Measurements from ENCODE around the gene MYO15A.
A peak's percentile ranks its signal among the peaks of the same experiment; 100 is the strongest.

The MYO15A gene

DNA sequence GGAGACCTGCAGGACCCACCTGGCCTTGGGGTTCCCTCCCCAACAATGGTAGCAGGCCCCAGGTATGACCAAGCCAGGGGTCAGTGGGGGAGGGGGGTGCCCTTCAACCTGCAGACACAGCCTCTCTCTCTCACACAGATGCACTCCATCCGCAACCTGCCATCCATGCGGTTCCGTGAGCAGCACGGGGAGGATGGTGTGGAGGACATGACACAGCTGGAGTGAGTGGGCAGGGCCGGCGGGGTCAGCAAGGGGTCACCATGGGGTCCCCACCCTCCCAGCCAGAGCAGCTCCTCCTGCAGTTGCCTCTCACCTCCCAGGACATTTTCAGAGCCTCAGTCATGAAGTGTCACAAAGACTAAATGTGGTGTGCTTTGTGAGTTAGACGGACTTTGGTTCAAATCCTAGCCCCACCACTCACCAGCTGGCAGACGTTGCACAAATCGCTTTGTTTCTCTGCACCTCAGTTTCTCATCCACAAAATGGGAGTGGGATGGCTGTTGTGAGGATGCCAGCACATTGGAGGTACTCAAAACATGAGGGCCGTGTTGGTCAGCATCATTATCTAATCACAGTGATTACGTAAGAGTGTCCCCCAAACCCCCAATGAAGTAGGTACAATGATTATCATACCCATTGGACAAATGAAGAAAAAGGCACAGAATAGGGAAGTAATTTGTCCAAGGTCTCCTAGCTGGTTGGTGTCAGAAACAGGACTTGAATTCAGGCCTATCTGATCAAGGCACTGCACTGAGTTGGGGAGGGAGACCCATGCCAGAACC, 16.0 kb downstream of the MYO15A start:
- H3K27me3 Mint-ChIP-seq (ENCODE audit: low read depth, poor library complexity): peaks cover 6% of the 10 kb centered on the region
- TF ChIP-seq, protein P1, sequence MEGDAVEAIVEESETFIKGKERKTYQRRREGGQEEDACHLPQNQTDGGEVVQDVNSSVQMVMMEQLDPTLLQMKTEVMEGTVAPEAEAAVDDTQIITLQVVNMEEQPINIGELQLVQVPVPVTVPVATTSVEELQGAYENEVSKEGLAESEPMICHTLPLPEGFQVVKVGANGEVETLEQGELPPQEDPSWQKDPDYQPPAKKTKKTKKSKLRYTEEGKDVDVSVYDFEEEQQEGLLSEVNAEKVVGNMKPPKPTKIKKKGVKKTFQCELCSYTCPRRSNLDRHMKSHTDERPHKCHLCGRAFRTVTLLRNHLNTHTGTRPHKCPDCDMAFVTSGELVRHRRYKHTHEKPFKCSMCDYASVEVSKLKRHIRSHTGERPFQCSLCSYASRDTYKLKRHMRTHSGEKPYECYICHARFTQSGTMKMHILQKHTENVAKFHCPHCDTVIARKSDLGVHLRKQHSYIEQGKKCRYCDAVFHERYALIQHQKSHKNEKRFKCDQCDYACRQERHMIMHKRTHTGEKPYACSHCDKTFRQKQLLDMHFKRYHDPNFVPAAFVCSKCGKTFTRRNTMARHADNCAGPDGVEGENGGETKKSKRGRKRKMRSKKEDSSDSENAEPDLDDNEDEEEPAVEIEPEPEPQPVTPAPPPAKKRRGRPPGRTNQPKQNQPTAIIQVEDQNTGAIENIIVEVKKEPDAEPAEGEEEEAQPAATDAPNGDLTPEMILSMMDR (IDR thresholded peaks at IDR 0.05): no peak
- peak; percentile 22 for DNase-seq
- peaks cover 4% of the 10 kb centered on the region for H3K9me3 Mint-ChIP-seq
- peaks cover 23% of the 10 kb centered on the region for H3K4me1 Mint-ChIP-seq
- H3K36me3 Mint-ChIP-seq (ENCODE audit: low read depth): no peaks in the 10 kb centered on the region
- H3K4me3 Mint-ChIP-seq: no peak overlapping the region
- no peak overlapping the region for H3K27ac Mint-ChIP-seq

DNA sequence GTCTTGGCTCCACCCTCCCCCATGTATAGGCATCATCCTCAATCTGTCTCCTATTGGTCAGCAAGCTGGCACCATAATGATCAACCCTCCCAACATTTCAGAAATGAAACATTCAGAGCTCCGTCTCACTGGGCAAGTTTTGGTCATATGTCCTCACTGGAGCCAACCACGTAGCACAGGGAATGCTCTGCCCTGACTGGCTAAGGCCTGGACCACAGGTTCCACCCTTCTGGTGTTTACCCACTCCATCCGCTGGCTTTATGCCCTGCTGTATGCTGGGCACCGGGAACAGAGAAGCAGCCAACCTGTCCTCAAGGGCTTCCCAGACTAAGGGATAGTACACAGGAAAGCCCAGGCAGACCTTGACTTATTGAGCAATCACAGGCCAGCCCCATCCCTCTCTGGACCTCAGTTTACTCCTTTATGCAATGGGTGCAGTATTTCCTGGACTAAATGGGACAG, 20.5 kb downstream of the MYO15A start:
- H3K36me3 Mint-ChIP-seq (ENCODE audit: low read depth): no peaks in the 10 kb centered on the region
- H3K4me3 Mint-ChIP-seq: no peak overlapping the region
- TF ChIP-seq, protein P1 (IDR thresholded peaks at IDR 0.05): no peak
- H3K27me3 Mint-ChIP-seq (ENCODE audit: low read depth, poor library complexity): peaks cover 6% of the 10 kb centered on the region
- no peak overlapping the region for H3K27ac Mint-ChIP-seq
- no peak for DNase-seq
- peaks cover 25% of the 10 kb centered on the region for H3K4me1 Mint-ChIP-seq
- H3K9me3 Mint-ChIP-seq: no peaks in the 10 kb centered on the region

DNA sequence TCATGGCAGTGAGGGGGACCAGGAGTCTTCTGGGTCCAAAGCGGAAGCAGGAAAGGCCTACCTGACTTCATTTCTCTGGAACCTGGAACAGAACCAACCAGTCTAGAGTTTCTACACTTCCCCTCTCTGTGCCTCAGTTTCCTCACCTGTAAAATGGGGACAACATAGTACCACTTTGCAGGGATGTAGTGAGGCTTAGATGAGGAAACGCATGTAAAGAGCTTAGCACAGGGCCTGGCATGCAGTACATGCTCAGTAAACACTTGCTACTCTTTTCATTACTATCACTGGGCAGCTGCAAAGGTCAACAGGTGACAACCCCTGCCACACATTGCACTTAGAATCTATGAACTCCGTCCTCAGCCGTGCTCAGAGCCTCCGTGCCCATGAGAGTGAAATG, 24.2 kb downstream of the MYO15A start:
- H3K4me1 Mint-ChIP-seq: peaks cover 21% of the 10 kb centered on the region
- H3K9me3 Mint-ChIP-seq: no peaks in the 10 kb centered on the region
- TF ChIP-seq, protein P1 (IDR thresholded peaks at IDR 0.05): no peak

DNA sequence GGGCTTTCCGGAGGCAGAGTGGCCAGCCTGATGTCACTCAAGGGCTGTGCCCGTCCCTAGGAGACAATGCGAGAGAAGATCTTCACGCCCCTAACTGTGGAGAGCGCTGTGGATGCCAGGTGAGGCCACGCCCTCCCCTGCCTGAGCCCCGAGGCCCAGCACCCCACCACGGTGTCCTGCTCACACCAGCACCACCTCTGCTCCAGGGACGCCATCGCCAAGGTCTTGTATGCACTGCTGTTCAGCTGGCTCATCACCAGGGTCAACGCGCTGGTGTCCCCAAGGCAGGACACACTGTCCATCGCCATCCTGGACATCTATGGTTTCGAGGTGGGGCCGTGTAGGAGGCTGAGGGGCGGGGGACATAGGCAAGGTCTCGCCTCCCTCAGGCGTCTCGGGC, 27.8 kb downstream of the MYO15A start:
- TF ChIP-seq, protein P1 (IDR thresholded peaks at IDR 0.05): no peak
- H3K4me3 Mint-ChIP-seq: no peak overlapping the region
- peaks cover 25% of the 10 kb centered on the region for H3K4me1 Mint-ChIP-seq
- H3K9me3 Mint-ChIP-seq: no peaks in the 10 kb centered on the region
- no peaks in the 10 kb centered on the region for H3K36me3 Mint-ChIP-seq (ENCODE audit: low read depth)
- H3K27ac Mint-ChIP-seq: peak overlapping the region; percentile 12
- DNase-seq: no peak
- H3K27me3 Mint-ChIP-seq (ENCODE audit: low read depth, poor library complexity): peaks cover 8% of the 10 kb centered on the region

More for the DNA sequence above, 24.2 kb downstream of the MYO15A start:
- Mint-ChIP-seq H3K4me3 (no peak overlapping the region), H3K27me3 (ENCODE audit: low read depth, poor library complexity) (peaks cover 11% of the 10 kb centered on the region), H3K27ac (no peak overlapping the region), H3K36me3 (ENCODE audit: low read depth) (no peaks in the 10 kb centered on the region)
- DNase-seq: no peak

DNA sequence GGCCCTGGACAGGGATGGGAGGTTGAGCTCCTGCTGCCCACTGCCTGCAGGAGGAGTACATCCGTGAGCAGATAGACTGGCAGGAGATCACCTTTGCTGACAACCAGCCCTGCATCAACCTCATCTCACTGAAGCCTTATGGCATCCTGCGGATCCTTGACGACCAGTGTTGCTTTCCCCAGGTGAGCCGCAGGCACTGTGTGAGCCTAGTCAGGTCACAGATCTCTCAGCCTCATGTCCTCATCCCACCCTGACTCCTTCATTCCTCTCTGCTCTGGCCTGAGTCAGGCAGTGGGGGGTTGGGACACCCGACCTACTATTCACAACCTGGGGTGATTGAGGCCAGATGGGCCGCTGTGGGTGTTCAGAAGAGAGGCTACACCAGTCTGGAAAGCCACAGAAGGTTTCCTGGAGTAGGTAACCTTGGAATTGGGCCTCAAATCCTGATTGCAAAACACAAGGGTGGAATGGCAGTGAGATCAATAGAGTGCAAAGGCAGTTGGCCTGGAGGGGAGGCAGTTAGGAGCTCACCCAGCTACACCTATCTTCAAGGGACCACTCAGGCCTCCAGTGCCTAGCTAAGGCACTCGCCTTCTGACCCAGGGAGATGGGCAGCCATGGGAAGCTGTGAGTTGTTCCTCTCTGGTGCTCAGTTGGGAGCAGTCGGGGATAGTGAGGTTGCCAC, 29.7 kb downstream of the MYO15A start:
- Mint-ChIP-seq H3K27ac (no peak overlapping the region), H3K4me3 (no peak overlapping the region), H3K27me3 (ENCODE audit: low read depth, poor library complexity) (peaks cover 12% of the 10 kb centered on the region), H3K4me1 (peaks cover 22% of the 10 kb centered on the region), H3K9me3 (no peaks in the 10 kb centered on the region), H3K36me3 (ENCODE audit: low read depth) (no peaks in the 10 kb centered on the region)
- DNase-seq: no peak
- TF ChIP-seq, protein P1 (IDR thresholded peaks at IDR 0.05): no peak

Measured in nephron progenitor cell (in vitro differentiated cells).